Measurements from ENCODE around the gene DAP.

- TF ChIP-seq CTCF (IDR thresholded peaks at IDR 0.05 in 4 of 5, conservative IDR thresholded peaks at IDR 0.05 in 1 of 5): no peak
- TF ChIP-seq POLR2A (IDR thresholded peaks at IDR 0.05): no peak
Measured at GRCh38 chr5:10745133-10745532, 15.9 kb downstream of the DAP start.
